ENCODE data around the gene PITRM1. TPM values are rescaled to one million over a fixed set of nuclear protein-coding genes. Genes with fewer than 3 reads are reported as not detected.

Gene PITRM1
- total and polyA plus RNA-seq, 2 donors (not counting 3 experiments of a cell fraction or from before 2014, with no cell fraction given) = 83.2 to 145 TPM

DNA sequence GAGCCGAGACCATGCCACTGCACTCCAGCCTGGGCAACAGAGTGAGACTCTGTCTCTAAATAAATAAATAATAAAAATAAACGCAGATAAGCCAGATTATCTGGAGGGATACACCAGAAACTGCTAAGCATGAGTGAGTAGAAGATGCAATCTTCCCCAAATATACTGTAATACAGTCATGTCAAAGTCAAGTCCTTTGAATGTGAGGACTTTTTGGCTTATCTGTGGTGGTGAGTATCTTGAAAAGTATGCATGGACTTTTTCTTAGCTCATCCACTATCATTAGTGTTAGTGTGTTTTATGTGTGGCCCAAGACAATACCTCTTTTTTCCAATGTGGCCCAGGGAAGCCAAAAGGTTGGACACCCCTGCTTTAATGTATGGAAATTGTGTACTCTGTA is 44.7 kb upstream of the PITRM1 start:
- no peaks in the 10 kb centered on the region for H3K27me3 ChIP-seq (ENCODE audit: control insufficient read depth in 2 of 2, insufficient read depth in 2 of 2, low read length in 2 of 2)
- no peaks in the 10 kb centered on the region for H3K36me3 ChIP-seq (ENCODE audit: control insufficient read depth in 2 of 2, extremely low read depth in 1 of 2, insufficient read depth in 2 of 2, low read length in 2 of 2)
- no peak overlapping the region for H3K4me3 ChIP-seq (replicated peaks in 1 of 3; ENCODE audit: insufficient read depth in 1 of 3, low read depth in 1 of 3, low read length in 3 of 3)
- BruUV-seq (replicated peaks) = no TSS peak
- POLR2A ChIA-PET = no interaction called here
- CTCF ChIA-PET = interaction anchor here (1.1 kb wide), 1 partner anchor 20 kb away, joined by 3 read pairs; no protein-coding TSS in a partner anchor
- no peak for DNase-seq (ENCODE audit: low read depth, low spot score)
- no peaks in the 10 kb centered on the region for H3K9me3 ChIP-seq (replicated peaks; ENCODE audit: control insufficient read depth, insufficient read depth, low read length)
- H3K9ac ChIP-seq (replicated peaks; ENCODE audit: extremely low read depth, insufficient read depth, low read length) = no peak overlapping the region
- dilution Hi-C loops (cut with MboI; ENCODE audit: extremely low pct_ligation_motif_present, low sequenced_read_pairs) (no loop called here), intact Hi-C loops (cut with micrococcal nuclease) (no loop called here)
- H3K79me2 ChIP-seq (ENCODE audit: control insufficient read depth, insufficient read depth, low read length) = no peaks in the 10 kb centered on the region
- no peak for FAIRE-seq
- H3K9me1 ChIP-seq (replicated peaks; ENCODE audit: control insufficient read depth, extremely low read depth, insufficient read depth, low read length) = no peaks in the 10 kb centered on the region
- no peak overlapping the region for H3K27ac ChIP-seq (ENCODE audit: insufficient read depth, low read depth, low read length)
- no peaks in the 10 kb centered on the region for H4K20me1 ChIP-seq (replicated peaks; ENCODE audit: control insufficient read depth, extremely low read depth, insufficient read depth, low read length)
- peaks cover 6% of the 10 kb centered on the region for H3K4me1 ChIP-seq (ENCODE audit: control insufficient read depth, extremely low read depth, insufficient read depth, low read length)
- H3K4me2 ChIP-seq (ENCODE audit: insufficient read depth, low read length) = no peak overlapping the region
- H2AFZ ChIP-seq (ENCODE audit: low read depth, low read length) = no peak overlapping the region
- no peak for TF ChIP-seq POLR2A (IDR thresholded peaks at IDR 0.05; ENCODE audit: low read depth, low read length)
- TF ChIP-seq POLR2AphosphoS5 (IDR thresholded peaks at IDR 0.05; ENCODE audit: insufficient read depth, low read depth, low read length) = no peak
- TF ChIP-seq JUN (IDR thresholded peaks at IDR 0.05; ENCODE audit: borderline replicate concordance, insufficient read depth, insufficient read length, low read depth) = no peak
- TF ChIP-seq EZH2 (IDR thresholded peaks at IDR 0.05; ENCODE audit: borderline replicate concordance, low read depth, low read length, severe bottlenecking) = no peak
- TF ChIP-seq, protein P1, sequence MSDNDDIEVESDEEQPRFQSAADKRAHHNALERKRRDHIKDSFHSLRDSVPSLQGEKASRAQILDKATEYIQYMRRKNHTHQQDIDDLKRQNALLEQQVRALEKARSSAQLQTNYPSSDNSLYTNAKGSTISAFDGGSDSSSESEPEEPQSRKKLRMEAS (IDR thresholded peaks at IDR 0.05; ENCODE audit: insufficient read depth, insufficient read length) = no peak
- TF ChIP-seq, protein P2, sequence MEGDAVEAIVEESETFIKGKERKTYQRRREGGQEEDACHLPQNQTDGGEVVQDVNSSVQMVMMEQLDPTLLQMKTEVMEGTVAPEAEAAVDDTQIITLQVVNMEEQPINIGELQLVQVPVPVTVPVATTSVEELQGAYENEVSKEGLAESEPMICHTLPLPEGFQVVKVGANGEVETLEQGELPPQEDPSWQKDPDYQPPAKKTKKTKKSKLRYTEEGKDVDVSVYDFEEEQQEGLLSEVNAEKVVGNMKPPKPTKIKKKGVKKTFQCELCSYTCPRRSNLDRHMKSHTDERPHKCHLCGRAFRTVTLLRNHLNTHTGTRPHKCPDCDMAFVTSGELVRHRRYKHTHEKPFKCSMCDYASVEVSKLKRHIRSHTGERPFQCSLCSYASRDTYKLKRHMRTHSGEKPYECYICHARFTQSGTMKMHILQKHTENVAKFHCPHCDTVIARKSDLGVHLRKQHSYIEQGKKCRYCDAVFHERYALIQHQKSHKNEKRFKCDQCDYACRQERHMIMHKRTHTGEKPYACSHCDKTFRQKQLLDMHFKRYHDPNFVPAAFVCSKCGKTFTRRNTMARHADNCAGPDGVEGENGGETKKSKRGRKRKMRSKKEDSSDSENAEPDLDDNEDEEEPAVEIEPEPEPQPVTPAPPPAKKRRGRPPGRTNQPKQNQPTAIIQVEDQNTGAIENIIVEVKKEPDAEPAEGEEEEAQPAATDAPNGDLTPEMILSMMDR (IDR thresholded peaks at IDR 0.05; ENCODE audit: extremely low read depth in 1 of 2, insufficient read depth in 1 of 2, low read depth in 1 of 2, low read length in 2 of 2) = no peak
- no peak for TF ChIP-seq GATA2 (IDR thresholded peaks at IDR 0.05; ENCODE audit: insufficient read depth, insufficient read length, low read depth, low read length)
- no peak for TF ChIP-seq MYC (IDR thresholded peaks at IDR 0.05; ENCODE audit: low read depth, low read length)
- TF ChIP-seq FOS (IDR thresholded peaks at IDR 0.05; ENCODE audit: borderline replicate concordance, insufficient read depth, low read length) = no peak

All from endothelial cell of umbilical vein (primary cell).